Heart left ventricle (tissue), 16 donors: ENCODE measurements around the gene DLL1. TPM values are rescaled to one million over a fixed set of nuclear protein-coding genes. Genes with fewer than 3 reads are reported as not detected.

Experiments
- ATAC-seq, 4 donors: fragments of 200-7000 bp; cut with Tn5 transposase; one replicate each; pipeline ENCODE4 v1.9.1; 2020 to 2022; ENCODE audit warnings: moderate library complexity in 4 of 4, mild to moderate bottlenecking in 3 of 4, moderate number of reproducible peaks in 1 of 4
- DNase-seq, 5 donors: peaks; one replicate each; pipeline ENCODE4 v3.0.0-alpha.2; 2020
- H3K27ac ChIP-seq, 12 donors: fragments of 200-600 bp; sonication (generic) in 4 of 12; one replicate each; pipeline versions ENCODE4 v1.5.0 to v1.8.0; 2016 to 2022; ENCODE audit warnings: mild to moderate bottlenecking in 2 of 12
- H3K27me3 ChIP-seq, 9 donors: fragments of 200-600 bp; sonication (generic) in 2 of 9; one replicate each; pipeline versions ENCODE4 v1.5.1 to v1.8.0; 2016 to 2022; ENCODE audit warnings: mild to moderate bottlenecking in 3 of 9
- H3K36me3 ChIP-seq, 9 donors: fragments of 200-600 bp; sonication (generic) in 2 of 9; one replicate each; pipeline versions ENCODE4 v1.5.0 to v1.8.0; 2018 to 2022; ENCODE audit warnings: mild to moderate bottlenecking in 2 of 9
- H3K4me1 ChIP-seq, 12 donors: fragments of 200-600 bp; sonication (generic) in 4 of 12; one replicate each; pipeline versions ENCODE4 v1.5.0 to v1.8.0; 2016 to 2022; ENCODE audit warnings: mild to moderate bottlenecking in 3 of 12
- H3K4me3 ChIP-seq, 12 donors: fragments of 200-600 bp; sonication (generic) in 4 of 12; one replicate each; pipeline versions ENCODE4 v1.5.0 to v1.8.0; 2017 to 2022; ENCODE audit warnings: mild to moderate bottlenecking in 9 of 12, moderate library complexity in 4 of 12
- H3K9me3 ChIP-seq, 12 donors: fragments of 200-600 bp; sonication (generic) in 4 of 12; one replicate each; pipeline versions ENCODE4 v1.5.0 to v1.8.0; 2016 to 2022; ENCODE audit warnings: mild to moderate bottlenecking in 1 of 12
- CTCF ChIP-seq, 12 donors: fragments of 200-600 bp; sonication (generic) in 4 of 12; IDR thresholded peaks; one replicate each; pipeline versions ENCODE4 v1.5.0 to v1.8.0; 2018 to 2022; ENCODE audit warnings: antibody characterized with exemption in 12 of 12, mild to moderate bottlenecking in 5 of 12
- POLR2A ChIP-seq, 2 donors: fragments of 450-650 bp; IDR thresholded peaks; one replicate each; pipeline ENCODE4 v1.6.1; 2017; ENCODE audit warnings: antibody characterized with exemption in 2 of 2, mild to moderate bottlenecking in 2 of 2, moderate library complexity in 2 of 2
- WGBS, 4 donors: extraction: QIAGEN DNeasy Blood & Tissue Kit in 2 of 4; methylation state at CpG; one replicate each; pipeline versions ENCODE4 v1.1.5 to v1.1.7; 2013 to 2018; 5-methylcytosine and 5-hydroxymethylcytosine counted together
- intact Hi-C, 10 donors: fragments of 100-400 bp; cut with DNase I; formaldehyde crosslinking; loops; one replicate each; pipeline versions ENCODE4 v1.11.1 to v1.14.2; 2022
- polyA plus RNA-seq, 2 donors: library from polyadenylated mRNA; stranded (reverse); fragments of 200-250 nt; gene quantifications; one replicate each; pipeline ENCODE4 v1.2.3, GENCODE V29; 2013
- total RNA-seq, 9 donors: library from RNA; depleted of rRNA in 2 of 9; stranded (reverse); fragments of >200 nt in 2 of 9; fragmentation: NEBNext Ultra II Directional in 3 of 9; extraction: Animal tissue kit (Norgen Biotek cat#: 25700) in 3 of 9; gene quantifications; one replicate each; pipeline versions ENCODE4 v1.1.0 to v1.2.4, GENCODE V29; 2016 to 2023
- donor health status: ischemic (EF 13 %, LVEDD 7.1; RV severe dilation, severe dysfunction).
- donor health status: healthy with polysubstance abuse.
- donor health status: DM: no; HTN: yes; CAD: no.
- donor health status: DM: no; HTN: no; CAD: no.
- donor health status: ischemic (EF 25% LVEDD 6.9; RV normal size, moderate dysfunction).
- donor health status: ischemic (EF 25% LVEDD 5.7; RV mildly dilated, moderate dysfunction).
- donor health status: healthy.
- donor health status: DM: yes; HTN: yes; CAD: no.
- donor health status: ischemic (EF 35%, LVEDD 5.7; RV mildly dilated, moderate dysfunction).
- donor health status: nonischemic (EF 11% LVEDD 7.7; RV severe dilation, severe dysfunction).
- donor health status: DM: yes; HTN: yes; CAD: no.
- donor health status: PGD.
- donor health status: ischemic (EF 29% LVEDD 5.4; RV normal size, mild dysfunction).
- donor health status: nonischemic (EF 23%, LVEDD 6.1; RV moderate dilation, normal function).

The DLL1 gene
- total and polyA plus RNA-seq, 11 donors = 2.6 to 10.7 (median 8.0) TPM

GRCh38 chr6:170295510-170296422 lies 4.9 kb upstream of the DLL1 start:
- Histone ChIP-seq H3K9me3 (no peaks in the 10 kb centered on the region), H3K36me3 (no peaks in the 10 kb centered on the region), H3K27me3 (peaks cover 9 to 75% (median 33%) of the 10 kb centered on the region in 9 donors), H3K4me1 (peaks cover 11 to 51% (median 36%) of the 10 kb centered on the region in 12 donors), H3K27ac (peak overlapping the region in 1 of 12 donors; percentile 8), H3K4me3 (peak overlapping the region; percentile 44 to 64 (median 56))
- DNase-seq = peak in 2 of 5 donors; percentile 23 to 45
- ATAC-seq = peak in 2 of 4 donors; percentile 6 to 22
- intact Hi-C loops = loop anchor here in 8 of 10 donors (2.0 to 10.0 kb wide), 6 partner anchors 229 to 463 kb away; no protein-coding TSS in a partner anchor
- TF ChIP-seq POLR2A (IDR thresholded peaks at IDR 0.05) (no peak), CTCF (IDR thresholded peaks at IDR 0.05) (no peak)
- WGBS, 4 donors = 0 to 1% (median 1%) methylated on average over 45 to 109 of the region's 109 CpGs

DNA sequence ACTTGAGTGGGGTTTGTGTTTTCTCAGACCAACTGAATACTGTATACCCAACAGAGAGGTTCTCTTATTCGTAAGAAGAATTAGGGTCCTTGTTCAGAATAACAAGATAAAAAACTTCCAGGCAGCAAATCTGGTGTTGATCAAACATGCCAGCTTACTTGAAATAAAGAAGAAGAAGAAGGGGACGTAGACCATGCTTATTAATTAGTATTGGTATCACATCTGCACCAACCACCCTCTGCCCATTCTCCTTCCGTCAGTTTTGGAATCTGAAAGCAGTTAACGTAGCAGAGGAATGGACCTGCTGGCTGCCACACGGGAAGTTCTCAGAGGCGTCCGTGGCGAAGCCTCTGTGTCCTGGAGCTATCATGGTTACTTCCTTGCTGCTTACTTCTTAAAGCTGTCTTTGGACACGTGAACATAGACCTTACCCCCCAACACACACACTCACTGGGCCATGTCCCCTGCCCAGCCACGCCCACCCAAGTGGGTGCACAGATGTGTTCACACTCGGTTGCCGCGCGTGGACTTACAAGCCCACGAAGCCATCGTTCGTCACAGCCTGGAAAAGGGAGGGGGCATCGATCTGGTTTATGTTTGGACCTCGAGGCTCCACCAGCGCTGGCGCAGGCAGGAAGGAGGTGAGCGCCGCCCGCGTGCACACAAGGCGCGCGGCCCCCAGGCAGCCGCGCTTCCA lies 4.1 kb upstream of the DLL1 start:
- Histone ChIP-seq H3K9me3 (no peaks in the 10 kb centered on the region), H3K4me3 (peak overlapping the region; percentile 44 to 64 (median 56)), H3K27ac (peak overlapping the region in 1 of 12 donors; percentile 8), H3K4me1 (peaks cover 11 to 55% (median 36%) of the 10 kb centered on the region in 12 donors), H3K36me3 (no peaks in the 10 kb centered on the region), H3K27me3 (peaks cover 9 to 82% (median 33%) of the 10 kb centered on the region in 9 donors)
- ATAC-seq (no peak), DNase-seq (peak in 1 of 5 donors; percentile 24)
- TF ChIP-seq CTCF (IDR thresholded peaks at IDR 0.05) (no peak), POLR2A (IDR thresholded peaks at IDR 0.05) (no peak)
- intact Hi-C loops = loop anchor here (2.0 to 10.0 kb wide), 14 partner anchors 128 to 463 kb away; no protein-coding TSS in a partner anchor
- 12 to 19% (median 15%) methylated on average over 26 to 30 of the region's 30 CpGs for WGBS, 4 donors

DNA sequence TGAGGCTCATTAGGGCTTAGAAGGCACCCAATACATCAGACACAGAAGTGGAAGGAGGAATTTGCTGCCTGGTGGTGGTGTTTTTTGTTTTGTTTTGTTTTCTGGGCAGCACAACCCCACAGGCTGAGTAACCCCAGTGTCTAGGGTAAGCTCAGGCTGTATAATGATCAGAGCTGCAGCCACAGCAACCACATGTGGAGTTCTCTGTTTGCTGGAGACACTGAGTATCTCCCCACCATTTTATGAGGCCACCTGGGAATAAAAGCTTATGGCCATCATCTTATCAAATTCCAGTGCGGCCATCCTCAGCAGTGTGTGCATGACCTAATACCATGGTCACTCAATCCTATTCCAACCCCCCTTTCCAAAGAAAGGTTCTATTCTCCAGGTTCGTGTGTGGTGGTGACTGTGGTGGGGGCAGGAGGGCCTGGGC lies 3.4 kb upstream of the DLL1 start:
- peaks cover 9 to 89% (median 33%) of the 10 kb centered on the region in 9 donors for H3K27me3 ChIP-seq
- 36 to 52% (median 50%) methylated on average over 2 of the region's 2 CpGs for WGBS, 4 donors
- ATAC-seq (no peak), DNase-seq (no peak)
- H3K4me1 ChIP-seq = peaks cover 11 to 61% (median 39%) of the 10 kb centered on the region in 12 donors
- intact Hi-C loops = loop anchor here (2.0 to 10.0 kb wide), 13 partner anchors 127 to 462 kb away; no protein-coding TSS in a partner anchor
- no peaks in the 10 kb centered on the region for H3K36me3 ChIP-seq
- no peak overlapping the region for H3K27ac ChIP-seq
- TF ChIP-seq POLR2A (IDR thresholded peaks at IDR 0.05) (no peak), CTCF (IDR thresholded peaks at IDR 0.05) (no peak)
- no peak overlapping the region for H3K4me3 ChIP-seq
- H3K9me3 ChIP-seq = no peaks in the 10 kb centered on the region
